PC-9 (cell line): ENCODE results near the gene EDC3. TPM values are rescaled to one million over a fixed set of nuclear protein-coding genes. Genes with fewer than 3 reads are reported as not detected.

Experiments
- BruUV-seq: library from RNA; stranded (reverse); fragments of 400-500 nt; replicated peaks from 2 replicates; lab custom pipeline; 2021; lab: Mats Ljungman, UMichigan
- CTCF ChIA-PET: fragments of 300-600 bp; sonication (Branson Sonifier 250); formaldehyde crosslinking; loops from one replicate; lab custom pipeline; 2022; ENCODE audit warnings: antibody characterized with exemption; lab: Charles Lee
- POLR2A ChIA-PET: fragments of 300-600 bp; sonication (Branson Sonifier 250); formaldehyde crosslinking; loops from one replicate; lab custom pipeline; 2022; ENCODE audit warnings: antibody characterized with exemption; ENCODE audit not compliant: unreplicated experiment; lab: Charles Lee
- DNase-seq, 2 experiments: peaks; one replicate each; pipeline versions ENCODE4 v3.0.0 to v3.0.0-alpha.2; 2015 to 2022; ENCODE audit warnings: mixed read lengths in 1 of 2
- H2AFZ ChIP-seq: fragments of 200-600 bp; sonication (generic); 2 replicates; pipeline ENCODE4 v1.8.1; 2017; ENCODE audit warnings: antibody characterized with exemption
- H3F3A ChIP-seq: fragments of 200-600 bp; sonication (generic); 2 replicates; pipeline ENCODE4 v1.8.1; 2017; ENCODE audit warnings: antibody characterized with exemption, mild to moderate bottlenecking, low read depth; ENCODE audit not compliant: insufficient read depth
- H3K27ac ChIP-seq: fragments of 200-600 bp; sonication (generic); 2 replicates; pipeline ENCODE4 v1.6.1; 2016; ENCODE audit warnings: mixed run types
- H3K27me3 ChIP-seq: fragments of 200-600 bp; sonication (generic); 2 replicates; pipeline ENCODE4 v1.6.1; 2016; ENCODE audit warnings: low read depth, mixed run types; ENCODE audit not compliant: insufficient read depth
- H3K36me3 ChIP-seq: fragments of 200-600 bp; sonication (generic); 2 replicates; pipeline ENCODE4 v1.6.1; 2016; ENCODE audit warnings: low read depth, mixed run types
- H3K4me1 ChIP-seq: fragments of 200-600 bp; sonication (generic); replicated peaks from 2 replicates; pipeline ENCODE4 v1.6.1; 2016; ENCODE audit warnings: mixed run types; ENCODE audit not compliant: insufficient read depth
- H3K4me2 ChIP-seq: fragments of 200-600 bp; sonication (generic); 2 replicates; pipeline ENCODE4 v1.6.1; 2017; ENCODE audit warnings: mixed run types
- H3K4me3 ChIP-seq: fragments of 200-600 bp; sonication (generic); 2 replicates; pipeline ENCODE4 v1.6.1; 2016; ENCODE audit warnings: mixed run types
- H3K79me2 ChIP-seq: fragments of 200-600 bp; sonication (generic); 2 replicates; pipeline ENCODE4 v1.6.1; 2017; ENCODE audit warnings: low read depth, mixed run types
- H3K9me2 ChIP-seq: fragments of 200-600 bp; sonication (generic); 2 replicates; pipeline ENCODE4 v1.8.1; 2017; ENCODE audit warnings: mild to moderate bottlenecking; ENCODE audit not compliant: insufficient read depth
- H3K9me3 ChIP-seq: fragments of 200-600 bp; sonication (generic); 2 replicates; pipeline ENCODE4 v1.8.1; 2016; ENCODE audit warnings: low read depth; ENCODE audit not compliant: insufficient read depth
- H4K20me1 ChIP-seq: fragments of 200-600 bp; sonication (generic); 2 replicates; pipeline ENCODE4 v1.8.1; 2017; ENCODE audit not compliant: insufficient read depth
- EZH2 ChIP-seq: fragments of 200-600 bp; sonication (generic); IDR thresholded peaks from 2 replicates; pipeline ENCODE4 v1.8.0; 2017; ENCODE audit warnings: antibody characterized with exemption, low read depth
- intact Hi-C: fragments of 100-400 bp; cut with micrococcal nuclease; formaldehyde crosslinking; loops from one replicate; pipeline ENCODE4 v1.10.0; 2022; ENCODE audit not compliant: unreplicated experiment
- total RNA-seq: library from RNA; stranded (reverse); gene quantifications from 2 replicates; pipeline ENCODE4 v1.2.3, GENCODE V29; 2021
- TF ChIP-seq, protein P1 (sequence below): fragments of 200-600 bp; sonication (generic); conservative IDR thresholded peaks from 2 replicates; pipeline ENCODE4 v1.6.1; 2017; ENCODE audit warnings: mixed run types, antibody characterized with exemption, mild to moderate bottlenecking, moderate library complexity

The EDC3 gene
- total RNA-seq, 1 experiment from 2014 or later, result 46.3 TPM

DNA sequence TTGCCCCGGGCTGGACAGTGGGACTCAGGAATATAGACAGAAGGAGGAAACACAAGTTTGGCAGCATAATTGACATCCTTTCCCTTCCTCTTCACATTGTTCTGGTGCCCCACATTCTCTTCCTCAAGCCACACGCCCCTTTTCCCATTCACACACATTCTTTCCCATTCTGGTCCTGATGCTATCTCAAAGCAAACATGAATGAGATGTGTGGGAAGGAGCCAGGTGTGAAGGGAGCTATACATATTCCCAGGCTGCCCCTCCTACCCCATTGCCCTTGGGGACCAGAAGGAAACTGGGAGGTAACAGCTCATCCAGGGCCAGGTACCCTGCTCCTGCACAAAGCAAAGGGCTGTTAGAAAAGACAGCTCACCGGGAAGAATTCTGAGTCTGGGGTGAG is 103.6 kb downstream of the EDC3 start:
- intact Hi-C loops, result no loop called here
- TF ChIP-seq, protein P1, sequence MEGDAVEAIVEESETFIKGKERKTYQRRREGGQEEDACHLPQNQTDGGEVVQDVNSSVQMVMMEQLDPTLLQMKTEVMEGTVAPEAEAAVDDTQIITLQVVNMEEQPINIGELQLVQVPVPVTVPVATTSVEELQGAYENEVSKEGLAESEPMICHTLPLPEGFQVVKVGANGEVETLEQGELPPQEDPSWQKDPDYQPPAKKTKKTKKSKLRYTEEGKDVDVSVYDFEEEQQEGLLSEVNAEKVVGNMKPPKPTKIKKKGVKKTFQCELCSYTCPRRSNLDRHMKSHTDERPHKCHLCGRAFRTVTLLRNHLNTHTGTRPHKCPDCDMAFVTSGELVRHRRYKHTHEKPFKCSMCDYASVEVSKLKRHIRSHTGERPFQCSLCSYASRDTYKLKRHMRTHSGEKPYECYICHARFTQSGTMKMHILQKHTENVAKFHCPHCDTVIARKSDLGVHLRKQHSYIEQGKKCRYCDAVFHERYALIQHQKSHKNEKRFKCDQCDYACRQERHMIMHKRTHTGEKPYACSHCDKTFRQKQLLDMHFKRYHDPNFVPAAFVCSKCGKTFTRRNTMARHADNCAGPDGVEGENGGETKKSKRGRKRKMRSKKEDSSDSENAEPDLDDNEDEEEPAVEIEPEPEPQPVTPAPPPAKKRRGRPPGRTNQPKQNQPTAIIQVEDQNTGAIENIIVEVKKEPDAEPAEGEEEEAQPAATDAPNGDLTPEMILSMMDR, result no peak
- TF ChIP-seq EZH2, result no peak
- BruUV-seq, result no TSS peak
- no peak overlapping the region for H3K4me3 ChIP-seq
- peaks cover 14% of the 10 kb centered on the region for H3K4me1 ChIP-seq
- ChIA-PET POLR2A (no interaction called here), CTCF (no interaction called here)
- no peaks in the 10 kb centered on the region for H3K9me2 ChIP-seq
- peaks cover 5% of the 10 kb centered on the region; the same call in 1 of the 2 replicates for H3F3A ChIP-seq
- no peak overlapping the region for H3K27ac ChIP-seq
- no peak for DNase-seq
- no peaks in the 10 kb centered on the region for H3K79me2 ChIP-seq
- H3K9me3 ChIP-seq, result no peaks in the 10 kb centered on the region
- H3K27me3 ChIP-seq, result no peaks in the 10 kb centered on the region
- no peak overlapping the region for H2AFZ ChIP-seq
- no peaks in the 10 kb centered on the region for H3K36me3 ChIP-seq
- no peak overlapping the region for H3K4me2 ChIP-seq
- no peaks in the 10 kb centered on the region for H4K20me1 ChIP-seq

GRCh38 chr15:74589826-74590225 is 106.0 kb downstream of the EDC3 start:
- Histone ChIP-seq H3K79me2 (no peaks in the 10 kb centered on the region), H3K36me3 (no peaks in the 10 kb centered on the region), H3K27ac (no peak overlapping the region), H3F3A (peaks cover 5% of the 10 kb centered on the region; the same call in 1 of the 2 replicates), H3K9me3 (no peaks in the 10 kb centered on the region), H3K9me2 (no peaks in the 10 kb centered on the region), H3K4me2 (no peak overlapping the region), H2AFZ (no peak overlapping the region), H3K4me1 (peaks cover 14% of the 10 kb centered on the region), H4K20me1 (no peaks in the 10 kb centered on the region), H3K4me3 (no peak overlapping the region), H3K27me3 (no peaks in the 10 kb centered on the region)
- no peak for TF ChIP-seq EZH2
- TF ChIP-seq, protein P1, result no peak
- BruUV-seq, result no TSS peak
- no peak for DNase-seq
- POLR2A ChIA-PET, result interaction anchor here (0.6 kb wide), 1 partner anchor 164 kb away, joined by 4 read pairs; no protein-coding TSS in a partner anchor
- intact Hi-C loops, result loop anchor here (5.0 kb wide), 1 partner anchor 48 kb away; the partner anchor contains the start of gene ARID3B
- CTCF ChIA-PET, result no interaction called here

DNA sequence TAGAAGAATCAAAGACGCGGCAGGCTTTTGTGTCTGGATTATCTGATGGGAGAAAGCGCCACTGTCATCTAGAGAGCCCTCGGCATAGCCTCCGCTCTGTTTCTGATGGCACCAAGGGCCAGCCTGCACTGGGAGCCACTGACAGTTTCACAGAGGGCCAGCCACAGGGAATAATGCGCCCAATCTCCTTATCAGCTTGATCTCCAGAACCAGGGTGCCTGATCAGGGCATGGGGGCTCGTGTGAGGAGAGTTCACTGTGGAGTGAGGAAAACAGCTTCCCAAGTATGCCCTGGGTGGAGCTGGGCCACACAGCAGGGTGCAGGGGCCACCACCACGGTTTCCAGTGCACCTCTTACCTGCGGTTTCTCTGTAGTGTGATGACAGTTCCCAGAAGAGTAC is 110.0 kb downstream of the EDC3 start:
- H3K36me3 ChIP-seq, result no peaks in the 10 kb centered on the region
- no peaks in the 10 kb centered on the region for H3K9me3 ChIP-seq
- H3K27ac ChIP-seq, result no peak overlapping the region
- no TSS peak for BruUV-seq
- H3K79me2 ChIP-seq, result no peaks in the 10 kb centered on the region
- H3K4me1 ChIP-seq, result peaks cover 14% of the 10 kb centered on the region
- no peak overlapping the region for H2AFZ ChIP-seq
- no peak overlapping the region for H3K4me2 ChIP-seq
- H4K20me1 ChIP-seq, result no peaks in the 10 kb centered on the region
- CTCF ChIA-PET, result no interaction called here
- H3K4me3 ChIP-seq, result no peak overlapping the region
- TF ChIP-seq, protein P1, result no peak
- TF ChIP-seq EZH2, result no peak
- no peak for DNase-seq
- H3F3A ChIP-seq, result peaks cover 5% of the 10 kb centered on the region; the same call in 1 of the 2 replicates
- H3K9me2 ChIP-seq, result no peaks in the 10 kb centered on the region
- POLR2A ChIA-PET, result no interaction called here
- H3K27me3 ChIP-seq, result no peaks in the 10 kb centered on the region
- intact Hi-C loops, result loop anchor here (5.0 kb wide), 1 partner anchor 44 kb away; the partner anchor contains the start of gene ARID3B
